ENCODE measurements around the gene ZDHHC14.

The ZDHHC14 gene

GRCh38 chr6:157445277-157446009 lies 64.5 kb downstream of the ZDHHC14 start:
- TF ChIP-seq, protein P1, sequence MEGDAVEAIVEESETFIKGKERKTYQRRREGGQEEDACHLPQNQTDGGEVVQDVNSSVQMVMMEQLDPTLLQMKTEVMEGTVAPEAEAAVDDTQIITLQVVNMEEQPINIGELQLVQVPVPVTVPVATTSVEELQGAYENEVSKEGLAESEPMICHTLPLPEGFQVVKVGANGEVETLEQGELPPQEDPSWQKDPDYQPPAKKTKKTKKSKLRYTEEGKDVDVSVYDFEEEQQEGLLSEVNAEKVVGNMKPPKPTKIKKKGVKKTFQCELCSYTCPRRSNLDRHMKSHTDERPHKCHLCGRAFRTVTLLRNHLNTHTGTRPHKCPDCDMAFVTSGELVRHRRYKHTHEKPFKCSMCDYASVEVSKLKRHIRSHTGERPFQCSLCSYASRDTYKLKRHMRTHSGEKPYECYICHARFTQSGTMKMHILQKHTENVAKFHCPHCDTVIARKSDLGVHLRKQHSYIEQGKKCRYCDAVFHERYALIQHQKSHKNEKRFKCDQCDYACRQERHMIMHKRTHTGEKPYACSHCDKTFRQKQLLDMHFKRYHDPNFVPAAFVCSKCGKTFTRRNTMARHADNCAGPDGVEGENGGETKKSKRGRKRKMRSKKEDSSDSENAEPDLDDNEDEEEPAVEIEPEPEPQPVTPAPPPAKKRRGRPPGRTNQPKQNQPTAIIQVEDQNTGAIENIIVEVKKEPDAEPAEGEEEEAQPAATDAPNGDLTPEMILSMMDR (IDR thresholded peaks at IDR 0.05; ENCODE audit: low read depth, low read length): no peak
- no peak overlapping the region for H3K4me3 ChIP-seq (ENCODE audit: low read depth, low read length)

GRCh38 chr6:157447735-157448134 lies 66.7 kb downstream of the ZDHHC14 start:
- TF ChIP-seq, protein P1 (IDR thresholded peaks at IDR 0.05; ENCODE audit: low read depth, low read length): no peak

GRCh38 chr6:157449610-157450009 lies 68.6 kb downstream of the ZDHHC14 start:
- TF ChIP-seq, protein P1 (IDR thresholded peaks at IDR 0.05; ENCODE audit: low read depth, low read length): no peak
- H3K4me3 ChIP-seq (ENCODE audit: low read depth, low read length): no peak overlapping the region

More at GRCh38 chr6:157447735-157448134, 66.7 kb downstream of the ZDHHC14 start:
- no peak overlapping the region for H3K4me3 ChIP-seq (ENCODE audit: low read depth, low read length)

DNA sequence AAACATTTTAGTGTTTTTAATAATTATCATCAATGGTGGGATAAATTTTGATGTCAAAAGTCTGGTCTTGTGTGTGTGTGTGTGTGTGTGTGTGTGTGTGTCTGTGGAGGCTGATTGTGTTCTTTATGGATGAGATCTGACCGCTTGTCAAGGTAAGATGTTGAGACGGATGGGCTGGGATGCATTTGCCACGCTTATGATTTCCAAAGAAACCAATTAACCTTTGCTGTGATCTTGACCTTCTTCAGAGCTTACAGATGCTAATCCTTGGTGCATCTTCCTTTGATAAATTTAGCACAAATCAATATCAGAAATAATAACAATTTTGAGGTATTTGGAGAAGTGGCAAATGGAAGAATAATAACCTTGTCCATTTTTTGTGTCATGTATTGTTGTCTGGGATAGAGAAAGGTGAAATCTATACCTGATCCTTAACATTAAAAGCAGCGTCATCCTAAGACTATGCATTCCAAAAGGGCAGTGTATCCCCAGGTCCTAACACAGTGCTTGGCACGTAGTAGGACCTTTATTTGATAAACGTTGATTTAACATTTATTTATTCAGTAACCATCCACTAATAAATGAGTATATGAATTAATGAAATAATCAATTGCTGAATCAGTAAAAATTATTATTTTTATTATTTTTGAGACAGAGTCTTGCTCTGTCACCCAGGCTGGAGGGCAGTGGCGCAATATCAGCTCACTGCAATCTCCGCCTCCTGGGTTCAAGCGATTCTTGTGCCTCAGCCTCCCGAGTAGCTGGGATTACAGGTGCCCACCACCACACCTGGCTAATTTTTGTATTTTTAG lies 70.1 kb downstream of the ZDHHC14 start:
- H3K4me3 ChIP-seq (ENCODE audit: low read depth, low read length): no peak overlapping the region

DNA sequence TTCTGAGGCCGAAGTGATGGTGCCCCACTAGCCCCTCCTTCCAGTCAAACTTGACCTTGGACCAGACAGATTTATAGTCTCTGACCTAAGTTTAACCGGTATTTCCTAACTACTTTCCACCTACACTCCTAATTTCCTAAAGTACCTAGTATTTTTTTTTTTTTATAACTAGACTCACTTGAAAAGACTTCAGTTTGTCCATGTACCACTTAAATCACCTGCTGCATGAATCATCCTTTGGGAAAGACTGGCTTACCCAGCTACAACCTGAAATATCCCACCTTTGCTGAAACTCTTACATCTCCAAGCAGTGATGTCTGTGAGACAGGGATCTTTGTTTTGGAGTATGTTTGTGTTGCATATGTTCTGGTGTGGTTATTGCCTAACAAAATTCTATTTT lies 71.1 kb downstream of the ZDHHC14 start:
- TF ChIP-seq, protein P1 (IDR thresholded peaks at IDR 0.05; ENCODE audit: low read depth, low read length): no peak
- H3K4me3 ChIP-seq (ENCODE audit: low read depth, low read length): no peak overlapping the region

More for the DNA sequence above, 70.1 kb downstream of the ZDHHC14 start:
- TF ChIP-seq, protein P1 (IDR thresholded peaks at IDR 0.05; ENCODE audit: low read depth, low read length): no peak

- TF ChIP-seq, protein P1 (IDR thresholded peaks at IDR 0.05; ENCODE audit: low read depth, low read length): no peak
- no peak overlapping the region for H3K4me3 ChIP-seq (ENCODE audit: low read depth, low read length)
Measured at GRCh38 chr6:157453131-157453530, 72.1 kb downstream of the ZDHHC14 start.

- TF ChIP-seq, protein P1 (IDR thresholded peaks at IDR 0.05; ENCODE audit: low read depth, low read length): no peak
- H3K4me3 ChIP-seq (ENCODE audit: low read depth, low read length): no peak overlapping the region
Measured at GRCh38 chr6:157453978-157454377, 73.0 kb downstream of the ZDHHC14 start.
